Occipital lobe (tissue), 2 donors: Measurements from ENCODE around the gene NLGN2. TPM values are rescaled to one million over a fixed set of nuclear protein-coding genes. Genes with fewer than 3 reads are reported as not detected.

Experiments
- DNase-seq: peaks from one replicate; lab custom pipeline; 2025; lab: John Stamatoyannopoulos, UW
- total RNA-seq: library from RNA; depleted of rRNA; stranded (reverse); fragments of >200 nt; gene quantifications from one replicate; pipeline ENCODE4 v1.2.3, GENCODE V29; 2014

NLGN2 gene
- total RNA-seq, 1 donor from 2014 or later: 9.2 TPM

DNA sequence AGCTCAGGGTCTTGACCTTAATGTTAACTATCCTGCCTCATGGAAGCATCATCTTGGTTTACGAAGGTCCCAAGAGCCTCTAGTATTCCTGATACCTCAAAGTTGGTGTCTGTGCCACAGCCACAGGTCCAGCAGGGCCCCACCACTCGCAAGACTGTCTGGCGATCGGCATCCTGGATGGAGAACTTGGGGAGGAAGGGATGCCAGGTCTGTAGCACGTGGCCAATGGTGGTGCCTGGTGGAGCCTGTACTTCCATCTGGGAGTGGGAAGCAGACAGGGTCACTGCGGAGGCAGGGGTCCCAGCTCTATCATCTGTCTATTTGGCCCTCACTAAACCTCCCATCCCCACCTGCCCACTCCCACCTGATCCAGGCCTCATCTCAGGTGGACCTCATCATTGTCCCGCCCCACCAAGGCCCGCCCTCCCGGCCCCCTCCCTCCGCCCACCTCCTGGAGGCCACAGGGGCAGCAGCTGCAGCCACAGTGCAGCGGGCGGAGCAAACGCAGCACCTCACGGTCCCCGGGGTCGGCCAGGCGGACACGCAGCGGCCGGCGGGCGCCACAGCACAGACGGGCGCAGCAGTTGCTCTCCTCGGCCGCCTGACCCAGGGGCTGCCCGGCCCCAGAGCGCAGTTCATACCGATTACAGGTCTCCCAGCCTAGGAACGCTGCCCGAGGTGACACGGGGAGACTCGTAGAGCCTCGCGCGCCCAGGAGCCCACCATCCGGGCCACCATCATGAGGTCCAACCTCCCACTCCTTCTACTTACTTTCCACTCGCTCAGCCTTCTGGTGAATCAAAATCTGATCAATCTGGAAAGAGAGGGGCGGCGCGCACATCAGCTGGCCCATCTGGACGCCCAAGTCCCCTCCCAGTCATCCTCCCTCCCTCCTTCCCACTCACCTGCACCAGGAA, 14.7 kb upstream of the NLGN2 start:
- DNase-seq: no peak

- no peak for DNase-seq
Measured at GRCh38 chr17:7393613-7394451, 13.8 kb upstream of the NLGN2 start.

DNA sequence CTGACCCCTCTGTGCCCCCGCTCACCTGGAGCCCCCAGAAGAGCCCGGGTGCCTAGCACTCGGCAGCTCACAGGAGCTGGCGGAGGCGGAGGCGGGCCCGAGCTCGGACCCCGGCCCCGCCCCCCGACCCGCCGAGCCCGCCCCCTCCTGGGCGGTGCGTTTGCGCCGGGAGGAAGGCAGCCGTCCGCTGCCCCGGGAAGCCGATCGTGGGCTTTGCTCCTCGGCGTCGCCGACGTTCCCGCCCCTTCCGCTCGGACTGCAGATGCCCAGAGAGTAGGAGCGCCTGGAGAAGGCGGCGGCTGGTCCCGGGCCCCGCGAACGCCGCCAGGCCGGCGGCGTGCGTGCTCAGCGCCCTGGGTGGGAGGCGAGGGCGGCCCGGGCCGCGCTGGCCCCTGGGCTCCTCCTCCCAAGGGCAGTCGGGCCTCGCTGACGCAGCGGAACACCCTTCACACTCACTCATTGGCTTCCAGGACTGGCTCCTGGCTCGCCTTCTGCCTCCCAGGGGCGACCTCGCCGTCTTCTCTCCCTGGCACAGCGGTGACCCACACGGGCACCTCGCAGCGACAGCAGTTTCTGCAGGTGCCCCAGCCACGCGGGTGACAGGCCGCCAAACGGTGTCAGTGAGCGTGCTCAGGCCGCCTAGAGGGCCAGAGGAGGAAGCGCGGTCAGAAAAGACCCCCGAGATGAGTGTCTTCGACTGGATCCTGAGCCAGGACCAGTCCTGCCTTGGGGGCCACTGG, 13.0 kb upstream of the NLGN2 start, which contains the start of gene PLSCR3:
Gene PLSCR3, minus strand, starts transcription at position 74 of the 740 bp plus-strand sequence. CDS start 415 bp downstream, outside the sequence.
- peak; percentile 76 for DNase-seq

DNA sequence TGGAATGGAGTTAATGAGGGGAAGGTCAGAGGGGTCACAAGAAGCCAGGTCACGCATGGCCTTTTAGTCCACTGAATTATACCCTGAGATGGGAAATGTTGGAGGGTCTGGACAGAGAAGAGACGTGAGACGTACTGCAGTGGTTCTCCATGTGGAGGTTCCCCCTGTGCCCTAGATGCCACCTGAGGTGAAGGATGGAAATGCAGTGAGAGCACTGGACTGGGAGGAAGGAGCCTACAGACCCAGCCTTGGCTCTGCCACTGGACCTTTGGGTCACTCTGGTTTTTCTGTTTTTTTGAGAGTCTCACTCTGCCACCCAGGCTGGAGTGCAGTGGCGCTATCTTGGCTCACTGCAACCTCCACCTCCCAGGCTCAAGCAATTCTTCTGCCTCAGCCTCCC, 11.5 kb upstream of the NLGN2 start:
- DNase-seq: no peak

- no peak for DNase-seq
Measured at GRCh38 chr17:7398612-7399011, 9.0 kb upstream of the NLGN2 start.

DNA sequence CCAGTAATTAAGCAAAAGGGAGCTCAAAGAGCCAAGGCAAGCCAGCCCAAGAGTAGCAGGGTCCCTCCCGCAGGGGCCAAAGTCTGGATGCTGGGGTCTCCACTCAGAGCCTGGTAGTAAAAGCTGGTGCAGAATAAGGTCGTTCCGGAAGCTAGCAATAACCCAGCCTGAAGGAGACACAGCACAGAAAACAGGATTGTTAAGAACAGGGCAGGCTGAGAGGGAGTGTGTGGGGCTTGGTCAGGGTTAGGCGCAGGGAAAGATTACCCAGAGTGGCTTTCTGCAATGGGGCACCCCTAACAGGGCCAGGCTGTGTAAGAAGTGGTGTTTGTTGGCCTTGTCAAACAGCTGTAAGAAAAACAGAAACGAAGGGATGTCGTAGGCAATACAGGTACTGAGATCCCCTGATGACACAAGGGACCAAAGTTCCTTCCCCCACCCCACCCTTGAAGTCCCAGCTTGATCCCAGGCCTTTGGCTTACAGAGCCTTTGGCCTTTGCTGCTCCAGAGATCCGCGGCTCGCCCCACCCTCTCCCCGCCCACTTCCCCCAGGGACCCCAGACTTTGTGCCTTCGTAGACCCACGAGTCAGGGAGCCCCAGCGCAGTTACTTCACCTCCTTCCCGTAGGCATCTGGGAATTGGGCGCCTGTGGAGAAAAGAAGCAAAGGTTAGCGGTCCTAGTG, 4.5 kb upstream of the NLGN2 start:
- no peak for DNase-seq

- DNase-seq: no peak
Measured at GRCh38 chr17:7403727-7403976, 4.0 kb upstream of the NLGN2 start.

GRCh38 chr17:7403977-7404736, 3.5 kb upstream of the NLGN2 start, which contains the start of gene TMEM256:
TSS of gene TMEM256 (minus strand) at chr17:7404097. CDS start at chr17:7404084, 13 bp downstream.
- DNase-seq: peak; percentile 99

GRCh38 chr17:7404737-7405349, 2.8 kb upstream of the NLGN2 start:
- DNase-seq: peak; percentile 74

- peak; percentile 37 for DNase-seq
Measured at GRCh38 chr17:7405350-7406234, 2.1 kb upstream of the NLGN2 start.

DNA sequence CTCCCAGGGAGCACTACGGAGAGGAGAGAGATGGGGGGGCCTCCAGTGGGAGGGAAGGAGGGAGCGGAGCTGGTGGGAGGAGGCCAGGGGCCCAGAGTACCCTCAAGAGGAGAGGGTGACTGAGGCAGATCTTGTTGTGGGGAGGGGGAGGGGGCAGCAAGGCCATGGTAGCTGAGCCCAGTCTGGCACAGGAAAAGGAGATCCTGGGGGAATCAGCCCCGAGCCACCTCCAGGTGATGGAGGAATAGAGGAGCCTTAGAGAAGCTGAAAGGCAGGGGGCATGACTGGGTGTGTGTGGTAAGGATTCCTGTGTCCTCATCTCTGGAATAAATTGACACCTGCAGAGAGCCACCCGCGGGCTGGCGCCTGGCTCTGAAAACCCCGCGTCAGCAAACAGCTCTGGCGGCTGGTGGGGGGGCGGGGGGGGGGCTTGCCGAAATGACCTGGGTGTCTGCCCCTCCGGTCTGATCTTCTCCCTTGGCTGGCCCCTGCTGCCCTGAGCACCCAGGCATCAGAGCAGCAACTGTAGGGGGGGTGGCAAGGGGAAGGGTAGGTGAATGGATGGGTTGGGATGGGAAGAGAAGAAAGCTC, 1.3 kb upstream of the NLGN2 start:
- no peak for DNase-seq

DNA sequence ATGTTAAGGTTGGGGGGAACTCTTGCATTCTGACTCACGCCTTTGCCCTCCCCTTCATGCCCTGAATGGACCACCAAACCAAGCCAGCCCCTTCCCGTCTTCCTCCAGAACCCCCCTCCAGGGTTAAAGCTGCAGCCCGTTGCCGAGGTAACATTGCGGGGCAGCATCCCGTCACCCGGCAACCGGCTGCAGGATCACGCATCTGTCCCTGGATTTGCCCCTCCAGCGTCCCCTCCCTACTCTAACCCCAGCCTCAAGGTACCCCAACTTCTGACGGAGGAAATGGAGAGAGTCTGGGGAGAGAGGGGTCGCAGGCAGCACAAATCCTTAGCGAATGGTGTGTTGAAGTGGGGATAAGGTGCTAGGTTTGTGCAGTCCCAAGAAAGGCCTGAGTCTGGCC, 563 bp upstream of the NLGN2 start:
- no peak for DNase-seq

GRCh38 chr17:7408252-7408727, 645 bp downstream of the NLGN2 start:
- DNase-seq: no peak

GRCh38 chr17:7408863-7409262, 1.2 kb downstream of the NLGN2 start:
- DNase-seq: no peak

DNA sequence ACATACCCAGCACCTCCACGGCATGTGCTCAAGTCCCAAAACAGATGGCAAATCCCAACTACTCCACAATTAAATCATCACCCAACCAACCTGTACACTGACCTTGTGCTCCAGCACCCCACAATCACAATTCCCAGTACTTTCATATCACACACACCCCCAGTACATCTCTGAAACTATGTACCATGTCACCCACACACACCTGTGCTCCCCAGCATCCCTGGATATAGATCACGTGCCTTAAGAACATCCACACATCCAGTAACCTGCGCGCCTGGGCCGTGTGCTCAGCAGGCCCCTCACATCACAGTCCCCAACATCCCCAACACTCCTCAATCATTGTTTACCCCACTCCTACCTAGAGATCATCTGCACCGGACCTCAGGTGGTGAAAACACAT, 2.1 kb downstream of the NLGN2 start:
- no peak for DNase-seq

GRCh38 chr17:7410634-7411426, 3.2 kb downstream of the NLGN2 start:
- DNase-seq: no peak

- DNase-seq: no peak
Measured at GRCh38 chr17:7411427-7411750, 3.7 kb downstream of the NLGN2 start.
